GM19035 (cell line): Measurements from ENCODE around the gene UBQLN4.
A peak's percentile ranks its signal among the peaks of the same experiment; 100 is the strongest.
"Not testable (repeated sequence)": the region's sequence is repeated elsewhere in the genome, so short reads cannot be mapped to it uniquely, and the experiment has no call there.

Experiments used
- ATAC-seq: cut with Tn5 transposase; IDR thresholded peaks from one replicate; pipeline ENCODE4 v1.9.1; 2021; ENCODE audit not compliant: unreplicated experiment

The UBQLN4 gene

DNA sequence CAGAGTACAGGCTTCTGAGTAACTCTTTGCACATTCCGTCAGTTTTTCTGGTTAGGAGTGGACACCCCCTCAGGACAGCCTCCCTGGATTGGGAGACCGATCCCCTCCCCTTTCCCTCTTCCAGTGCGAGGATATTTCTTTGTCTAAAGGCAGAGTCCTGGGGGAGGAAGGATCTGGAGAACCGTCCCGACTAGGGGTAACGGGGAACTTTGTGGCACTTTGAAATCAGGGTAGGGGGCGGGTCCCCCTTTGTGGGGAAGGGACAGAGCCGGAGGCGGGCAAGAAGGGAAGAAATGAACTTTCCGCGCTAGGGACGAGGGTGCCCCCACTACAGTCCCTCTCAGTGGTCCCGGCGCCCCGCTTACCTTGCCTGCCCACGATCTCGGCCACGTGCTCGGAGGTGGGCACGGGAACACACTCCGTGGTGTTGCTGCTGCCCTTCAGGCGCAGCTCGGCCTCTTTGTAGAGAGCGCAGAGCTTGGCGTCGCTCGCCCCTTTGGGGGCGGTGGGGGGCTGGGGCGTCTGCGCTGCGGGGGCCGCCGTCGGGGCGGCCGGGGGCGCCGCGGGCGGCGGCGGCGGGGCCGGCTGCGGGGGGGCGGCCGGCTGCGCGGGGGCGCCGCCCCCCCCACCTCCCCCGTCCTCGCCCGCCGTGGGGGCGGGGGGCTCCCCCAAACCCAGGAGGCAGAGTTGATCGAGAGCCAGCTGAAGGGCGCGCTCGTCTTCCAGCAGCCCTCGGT is 27.8 kb upstream of the UBQLN4 start:
- ATAC-seq, result no peak

DNA sequence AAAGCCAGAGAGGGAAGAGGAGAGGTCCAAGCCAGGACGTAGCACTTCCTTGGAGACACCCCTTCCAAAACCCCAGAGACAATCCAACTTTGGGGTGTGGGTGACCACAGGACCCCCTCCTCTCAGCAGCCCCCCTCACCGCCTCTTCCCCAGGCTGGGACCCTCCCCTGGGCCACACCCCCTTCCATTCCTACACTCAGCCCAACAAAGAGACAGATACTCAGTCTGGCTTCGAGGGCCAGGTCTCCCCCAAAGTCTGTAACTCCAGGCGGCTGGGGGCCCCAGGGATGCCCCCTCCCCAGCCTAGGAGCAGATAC is 27.2 kb upstream of the UBQLN4 start:
- no peak for ATAC-seq

DNA sequence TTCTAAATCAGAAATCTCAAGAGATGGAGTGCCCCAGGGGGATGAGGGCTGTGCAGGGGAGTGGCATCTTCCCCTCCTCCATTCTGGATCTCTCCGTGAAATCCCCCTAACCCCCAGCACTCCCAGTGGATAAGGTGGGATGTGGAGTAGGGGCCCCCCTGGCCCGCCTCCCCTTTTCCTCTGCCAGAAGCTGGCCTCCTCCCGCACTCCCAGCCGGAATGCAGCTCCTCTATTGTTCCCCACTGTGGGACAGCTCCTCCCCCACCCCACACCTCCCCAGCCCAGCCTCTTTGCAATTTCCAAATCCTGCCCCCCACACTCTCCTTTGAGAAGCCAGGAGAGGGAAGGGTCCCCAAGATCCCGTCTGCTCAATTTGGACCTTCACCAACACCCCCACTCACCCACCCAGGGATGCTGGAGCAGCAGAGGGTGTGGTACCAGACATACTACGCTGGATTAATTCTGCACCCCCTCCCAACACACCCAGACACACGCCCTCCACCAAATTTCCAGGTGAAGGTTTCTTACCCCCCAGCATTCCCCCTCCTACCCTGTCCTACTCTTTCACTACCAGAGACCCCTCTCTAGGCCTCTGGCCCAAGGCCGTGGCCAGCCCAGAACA is 26.8 kb upstream of the UBQLN4 start:
- no peak for ATAC-seq

DNA sequence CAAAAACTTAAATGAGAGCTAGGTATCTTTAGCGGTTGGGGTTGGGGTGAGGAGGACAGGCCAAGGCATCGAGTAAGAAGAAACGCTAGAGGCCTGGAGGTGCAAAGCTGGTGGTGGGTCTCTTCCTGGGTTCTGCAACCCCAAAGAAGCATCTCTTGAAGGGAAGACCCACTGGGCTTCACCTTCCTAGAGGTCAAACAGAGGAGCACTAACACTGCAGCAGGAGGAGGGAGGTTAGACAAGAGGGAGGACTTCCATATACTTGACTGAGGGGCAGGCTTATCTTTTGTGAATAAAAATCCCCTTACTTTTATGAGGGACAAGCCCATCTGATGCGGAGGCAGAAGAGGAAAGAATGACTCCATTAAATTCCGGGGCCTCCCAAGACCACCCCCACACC is 26.2 kb upstream of the UBQLN4 start:
- no peak for ATAC-seq

DNA sequence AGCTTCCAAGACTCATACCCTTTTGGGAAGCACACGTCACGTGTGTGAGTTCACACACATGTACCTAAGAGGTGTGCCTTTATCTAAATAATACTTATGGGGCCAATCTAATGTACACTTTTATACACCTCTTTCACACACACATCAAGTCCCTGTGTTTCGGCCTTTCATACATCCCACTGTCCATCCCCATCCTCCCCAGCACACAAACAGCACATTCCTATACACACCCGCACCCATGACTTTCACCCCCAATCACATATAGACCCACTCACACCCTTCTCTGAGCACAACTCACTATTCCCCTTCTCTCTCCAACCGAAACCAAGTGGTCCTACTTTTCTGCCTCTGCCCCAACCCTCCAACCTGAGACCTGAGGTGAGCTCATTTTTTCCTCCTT is 25.1 kb upstream of the UBQLN4 start:
- ATAC-seq, result no peak

DNA sequence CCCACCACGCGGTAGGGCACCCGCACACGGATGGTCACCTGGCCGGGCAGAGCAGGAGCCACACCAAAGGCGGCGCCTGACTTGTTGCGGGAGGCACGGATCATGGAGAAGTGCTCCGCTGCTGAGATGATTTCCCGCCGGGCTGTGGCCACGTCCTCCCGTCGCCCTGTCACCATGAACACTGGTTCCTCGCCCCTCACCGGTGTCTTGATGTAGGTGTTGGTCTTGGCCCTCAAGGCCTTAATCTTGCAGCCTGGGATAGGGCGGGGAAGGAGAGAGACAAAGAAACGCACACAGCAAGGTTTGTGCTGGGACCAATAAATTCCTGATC is 23.8 kb upstream of the UBQLN4 start:
- ATAC-seq, result no peak

DNA sequence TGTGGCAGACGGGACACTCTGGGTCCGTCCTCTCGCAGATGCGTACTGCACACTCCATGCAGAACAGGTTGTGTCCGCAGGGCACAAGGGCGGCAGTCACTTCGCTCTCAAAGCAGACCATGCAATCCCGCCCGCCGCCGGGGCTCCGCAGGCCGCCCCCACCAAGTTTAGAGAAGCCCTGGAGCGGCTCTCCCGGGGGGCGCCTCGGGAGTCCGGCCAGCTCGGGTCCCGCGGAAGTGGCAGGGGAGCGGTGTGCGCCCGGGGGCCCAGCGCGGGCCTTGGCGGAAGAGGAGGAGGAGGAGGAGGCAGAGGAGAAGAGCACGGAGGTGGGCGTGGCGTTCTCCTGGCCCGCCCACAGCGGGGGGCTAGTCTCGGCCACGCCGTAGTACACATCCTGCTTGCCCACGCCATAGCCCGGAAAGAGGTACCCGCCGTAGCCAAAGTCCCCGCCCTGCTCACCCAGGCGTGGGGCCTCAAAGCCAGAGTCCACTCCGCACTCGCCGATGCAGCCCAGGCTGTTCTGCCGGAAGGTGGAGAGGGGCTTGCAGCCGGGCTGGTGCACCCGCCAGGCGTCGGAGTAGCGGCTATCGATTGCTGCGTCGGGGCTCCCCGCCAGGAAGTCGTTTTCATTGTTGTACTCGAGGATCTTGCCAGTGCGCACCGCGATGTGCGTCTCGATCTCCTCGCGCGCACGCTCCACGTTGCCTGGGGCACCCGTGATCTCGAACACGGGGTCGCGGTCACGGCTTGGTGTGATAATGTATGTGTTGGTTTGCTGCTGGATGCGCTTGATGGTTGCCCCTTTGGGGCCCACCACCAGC is 23.2 kb upstream of the UBQLN4 start:
- peak; percentile 71 for ATAC-seq

DNA sequence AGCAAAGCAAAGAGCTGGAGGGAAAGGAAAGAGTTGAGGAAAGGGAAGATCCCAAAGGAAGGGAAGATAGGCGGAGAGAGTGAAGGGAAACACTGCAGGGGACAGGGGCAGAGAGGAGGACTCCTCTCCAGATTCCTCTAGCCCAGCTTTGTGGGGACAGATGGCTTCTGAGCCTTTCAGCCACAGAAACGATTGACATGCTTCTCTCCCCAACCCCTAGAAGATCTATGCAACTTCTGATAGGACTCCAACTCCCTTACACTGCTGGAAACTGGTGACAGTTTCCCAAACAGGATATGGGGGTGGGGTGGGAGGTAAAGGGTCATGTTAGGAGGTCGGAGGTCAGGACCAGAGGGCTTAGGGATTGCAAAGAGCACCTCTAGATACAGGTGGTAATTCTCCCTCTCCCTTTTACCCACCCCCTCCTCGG is 22.2 kb upstream of the UBQLN4 start:
- ATAC-seq, result no peak

DNA sequence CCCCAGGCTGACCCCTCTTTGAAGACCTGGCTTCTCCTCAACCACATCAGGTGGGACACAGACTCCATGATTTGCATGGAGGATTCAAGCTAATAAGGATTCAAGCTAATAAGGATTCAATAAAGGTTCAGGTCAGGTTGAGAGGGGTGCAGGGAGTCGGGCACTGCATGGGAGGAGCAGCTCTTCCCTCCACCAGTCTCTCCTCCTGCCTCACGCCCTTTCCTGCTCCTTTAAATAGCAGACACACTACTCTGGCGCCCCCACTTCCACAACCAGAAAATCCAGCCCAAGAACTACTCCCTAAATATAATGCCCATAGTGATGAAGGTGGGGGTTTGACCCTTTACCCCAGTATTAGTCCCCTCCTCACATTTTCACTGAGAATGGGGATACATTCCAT is 21.6 kb upstream of the UBQLN4 start:
- ATAC-seq, result no peak

DNA sequence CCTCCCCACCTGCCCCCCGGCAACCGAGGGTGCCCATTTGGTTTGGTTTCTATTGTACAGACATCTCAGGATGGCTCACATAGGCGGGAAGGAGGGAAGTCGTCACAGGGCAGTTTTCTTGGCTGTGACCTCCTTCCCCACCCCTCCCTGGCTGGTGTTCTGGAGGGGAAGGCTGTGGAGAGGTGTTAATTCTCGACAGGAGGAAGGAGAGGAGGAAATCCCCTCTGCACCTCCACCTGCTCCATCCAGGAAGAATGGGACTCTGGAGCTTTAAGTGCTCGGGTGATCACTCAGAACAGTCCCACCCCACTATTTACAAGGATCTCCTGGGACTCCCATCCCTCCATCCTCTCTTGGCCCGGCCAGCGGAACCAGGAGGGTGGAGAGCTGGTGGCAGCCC is 21.1 kb upstream of the UBQLN4 start:
- ATAC-seq, result no peak

DNA sequence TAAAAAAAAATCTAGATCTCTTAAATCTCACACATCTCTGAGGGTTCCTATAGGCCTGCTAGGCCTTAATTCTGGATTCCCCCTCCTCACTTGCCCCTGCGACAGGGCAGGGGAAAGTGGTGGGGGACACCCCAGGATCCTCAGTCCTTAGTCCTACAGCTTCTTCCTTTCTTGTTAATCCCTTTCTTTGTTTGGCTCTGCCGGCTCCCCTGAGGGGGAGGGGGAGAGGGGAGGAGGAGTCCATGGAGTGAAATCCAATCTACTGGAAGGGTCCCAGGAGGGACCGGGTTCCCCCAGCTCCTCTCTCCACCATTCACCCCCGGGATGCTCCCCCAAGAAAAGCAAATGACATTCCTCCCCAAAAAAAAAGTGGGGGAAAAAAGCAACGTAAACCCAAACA is 20.1 kb upstream of the UBQLN4 start:
- ATAC-seq, result no peak

DNA sequence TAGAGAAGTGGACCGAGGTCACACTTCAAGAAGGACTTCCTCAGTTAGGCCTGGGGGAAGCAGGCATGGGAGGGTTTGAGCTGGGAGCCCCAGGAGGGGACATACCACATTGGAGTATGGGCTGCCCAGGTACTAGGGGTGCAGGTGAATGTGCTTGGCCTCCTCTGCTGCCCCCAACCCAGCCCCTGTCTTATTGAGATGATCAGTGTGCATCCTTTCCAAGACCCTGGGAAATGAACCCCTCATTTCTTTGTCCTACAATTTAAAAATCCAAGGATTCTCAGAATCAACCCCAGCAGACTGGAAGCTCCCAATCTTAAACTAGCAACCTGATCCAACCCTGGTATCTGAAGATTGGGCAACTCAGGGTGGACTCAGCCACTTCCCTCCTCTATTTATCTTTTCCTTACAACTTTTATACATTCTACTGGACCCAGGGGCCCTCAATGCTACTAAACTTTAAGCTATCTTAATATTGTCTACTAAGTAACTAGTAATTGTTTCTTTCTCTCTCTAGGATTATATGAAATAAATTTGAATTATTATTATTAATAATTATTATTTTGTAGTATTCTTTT is 19.6 kb upstream of the UBQLN4 start:
- ATAC-seq, result no peak

DNA sequence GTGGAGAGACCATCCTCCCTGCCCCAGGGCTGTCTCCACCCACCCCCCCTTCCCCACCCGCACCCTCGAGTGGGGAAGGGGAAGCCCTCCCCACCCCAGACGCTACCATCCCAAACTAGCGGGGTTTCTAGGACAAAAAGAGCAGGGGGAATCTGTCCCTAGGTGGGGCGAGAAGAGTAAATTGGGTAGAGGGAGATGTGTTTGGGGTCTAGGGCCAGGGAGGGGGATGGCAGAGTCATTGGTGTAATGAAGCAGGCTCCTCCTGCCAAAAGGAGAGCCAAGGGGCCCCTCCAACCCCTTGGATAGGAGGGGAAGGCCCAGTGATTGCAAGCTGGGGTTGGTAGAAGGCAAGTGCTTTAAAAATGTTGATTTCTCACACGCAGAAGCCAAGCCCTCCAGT is 18.7 kb upstream of the UBQLN4 start:
- no peak for ATAC-seq

DNA sequence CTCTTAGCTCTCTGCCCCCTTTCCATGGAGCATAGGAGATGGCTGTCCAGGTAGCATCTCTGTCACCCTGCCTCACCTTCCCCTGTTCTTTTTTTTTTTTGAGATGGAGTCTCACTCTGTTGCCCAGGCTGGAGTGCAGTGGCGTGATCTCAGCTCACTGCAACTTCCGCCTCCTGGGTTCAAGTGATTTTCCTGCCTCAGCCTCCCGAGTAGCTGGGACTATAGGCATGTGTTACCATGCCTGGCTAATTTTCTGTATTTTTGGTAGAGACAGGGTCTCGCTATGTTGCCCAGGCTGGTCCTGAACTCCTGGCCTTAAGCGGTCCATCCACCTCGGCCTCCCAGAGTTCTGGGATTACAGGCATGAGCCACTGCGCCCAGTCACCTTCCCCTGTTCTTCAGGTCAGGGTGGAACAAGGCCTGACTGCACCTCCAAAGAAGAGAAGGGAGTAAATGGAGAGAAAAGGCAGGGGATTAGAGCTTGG is 17.8 kb upstream of the UBQLN4 start:
- not testable (repeated sequence) for ATAC-seq

DNA sequence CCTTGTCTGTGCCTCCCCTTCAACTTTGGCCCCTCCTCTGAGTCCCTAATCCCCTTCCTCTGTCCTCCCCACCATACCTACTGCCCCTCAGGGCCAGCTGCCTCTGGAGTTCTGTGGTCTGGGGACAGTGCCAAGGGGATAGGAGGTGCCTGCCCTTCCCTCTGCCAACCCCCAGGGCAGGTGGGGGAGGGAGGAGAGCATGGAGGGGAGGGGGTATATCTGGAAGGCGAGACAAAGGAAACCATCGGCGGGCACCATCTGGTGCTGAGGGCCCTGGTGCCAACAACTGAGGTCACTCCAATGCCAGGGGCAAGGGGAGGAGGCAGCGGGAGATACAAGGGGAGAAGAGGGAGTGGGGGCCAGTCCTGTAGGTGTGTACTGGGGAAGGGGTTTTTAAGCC is 16.9 kb upstream of the UBQLN4 start:
- no peak for ATAC-seq

DNA sequence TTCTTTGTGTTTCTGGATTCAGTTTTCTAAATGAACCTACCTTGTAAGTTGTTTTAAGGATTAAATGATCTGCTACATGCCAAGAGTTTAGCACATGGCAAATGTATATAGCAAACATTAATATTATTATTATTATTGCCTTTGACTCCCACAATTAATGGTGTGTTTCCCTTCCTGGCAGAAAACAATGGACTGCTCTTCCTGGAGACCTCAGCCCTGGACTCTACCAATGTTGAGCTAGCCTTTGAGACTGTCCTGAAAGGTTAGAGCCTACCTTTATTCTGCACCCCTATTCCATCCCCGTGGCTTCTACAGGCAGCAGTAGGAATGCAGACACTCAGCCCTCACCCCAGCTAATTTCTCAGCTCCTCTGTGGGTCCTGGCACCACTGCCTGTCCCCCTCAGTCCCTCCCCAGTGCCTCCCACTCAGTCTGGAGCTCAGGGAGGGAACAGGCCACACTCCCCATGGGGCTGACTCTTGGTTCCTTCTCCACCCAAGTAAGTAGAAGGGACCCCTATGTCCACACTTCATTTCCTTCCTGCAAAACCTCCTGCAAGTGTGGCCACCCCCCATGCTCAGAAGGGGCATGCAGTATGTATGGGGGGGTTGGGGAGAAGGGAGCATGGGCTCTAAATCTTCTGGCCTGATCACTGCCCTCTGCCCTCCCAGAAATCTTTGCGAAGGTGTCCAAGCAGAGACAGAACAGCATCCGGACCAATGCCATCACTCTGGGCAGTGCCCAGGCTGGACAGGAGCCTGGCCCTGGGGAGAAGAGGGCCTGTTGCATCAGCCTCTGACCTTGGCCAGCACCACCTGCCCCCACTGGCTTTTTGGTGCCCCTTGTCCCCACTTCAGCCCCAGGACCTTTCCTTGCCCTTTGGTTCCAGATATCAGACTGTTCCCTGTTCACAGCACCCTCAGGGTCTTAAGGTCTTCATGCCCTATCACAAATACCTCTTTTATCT is 16.2 kb upstream of the UBQLN4 start:
- ATAC-seq, result no peak

DNA sequence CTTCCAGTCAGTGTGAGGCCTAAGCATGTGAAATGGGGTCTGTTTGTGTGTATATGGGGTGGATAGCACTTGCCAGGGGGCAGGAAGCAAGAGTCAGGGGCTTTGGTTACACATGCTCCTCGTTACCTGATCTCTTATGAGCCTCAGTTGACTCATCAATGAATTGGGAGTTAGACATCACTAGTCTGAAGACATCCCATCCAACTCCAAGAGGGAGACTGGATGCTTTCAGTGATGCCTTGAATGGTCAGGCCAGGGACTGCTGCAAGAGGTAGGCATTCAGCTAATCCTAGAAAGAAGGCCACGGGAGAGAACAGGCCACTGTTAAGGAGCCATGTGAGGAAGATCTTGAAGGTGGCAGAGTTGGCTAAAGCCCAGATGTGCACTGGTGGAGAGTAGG is 13.7 kb upstream of the UBQLN4 start:
- ATAC-seq, result no peak

DNA sequence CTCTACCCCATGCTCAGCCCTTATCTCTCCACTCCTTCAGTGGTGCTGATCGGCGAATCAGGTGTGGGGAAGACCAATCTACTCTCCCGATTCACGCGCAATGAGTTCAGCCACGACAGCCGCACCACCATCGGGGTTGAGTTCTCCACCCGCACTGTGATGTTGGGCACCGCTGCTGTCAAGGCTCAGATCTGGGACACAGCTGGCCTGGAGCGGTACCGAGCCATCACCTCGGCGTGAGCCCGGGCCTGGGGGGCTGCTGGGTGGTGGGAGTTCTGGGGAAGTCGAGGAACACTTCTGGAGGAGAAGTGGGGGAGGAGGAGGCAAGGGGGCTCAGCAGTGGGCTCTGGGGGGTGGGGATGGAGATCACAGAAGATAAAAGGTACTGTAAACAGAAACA is 12.3 kb upstream of the UBQLN4 start:
- no peak for ATAC-seq

DNA sequence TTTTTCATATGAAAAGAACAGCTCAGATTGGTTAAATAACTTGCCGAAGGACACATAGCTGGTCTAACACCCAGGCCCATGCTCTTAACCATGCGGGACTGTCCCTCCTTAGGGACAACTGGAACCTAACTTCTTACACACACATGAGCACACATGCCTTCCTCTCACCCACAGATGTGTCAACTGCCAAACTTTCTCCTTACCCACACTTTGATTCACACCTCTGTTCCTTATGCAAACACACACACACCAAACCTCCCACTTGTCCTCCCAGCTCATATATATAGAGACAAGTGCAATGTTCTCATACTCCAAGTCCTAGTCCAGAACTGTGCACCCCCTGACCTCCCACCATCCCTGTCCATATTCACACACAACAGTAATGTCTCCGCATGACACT is 11.6 kb upstream of the UBQLN4 start:
- ATAC-seq, result no peak

DNA sequence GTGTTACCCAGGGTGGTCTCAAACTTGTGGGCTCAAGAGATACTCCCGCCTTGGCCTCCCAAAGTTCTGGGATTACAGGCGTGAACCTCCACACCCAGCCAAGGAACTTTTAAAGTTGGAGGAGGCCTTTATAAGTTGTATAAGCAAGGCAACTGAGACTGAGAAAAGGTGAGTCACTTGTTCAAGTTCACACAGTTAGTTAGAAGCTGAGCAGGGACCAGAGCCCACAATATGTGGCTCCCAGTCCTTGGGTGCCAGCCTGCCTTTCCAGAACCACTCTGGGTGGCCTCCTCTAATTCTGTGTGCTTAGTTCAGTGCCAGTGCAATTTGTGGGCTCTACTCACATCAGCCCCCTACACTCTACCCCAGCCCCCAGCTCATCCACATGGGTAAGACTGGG is 11.0 kb upstream of the UBQLN4 start:
- no peak for ATAC-seq

DNA sequence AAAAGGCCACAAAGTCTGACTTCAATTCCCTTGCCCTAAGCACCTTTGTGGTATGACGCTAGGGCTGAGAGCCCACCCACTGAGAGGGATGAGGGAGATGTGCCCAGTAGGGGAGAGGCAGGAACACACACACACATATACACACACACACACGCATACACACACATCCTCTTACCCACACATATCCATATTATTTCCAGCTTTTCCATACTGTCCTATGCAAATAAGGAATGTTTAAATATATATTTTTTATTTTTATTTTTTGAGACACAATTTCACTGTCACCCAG is 10.3 kb upstream of the UBQLN4 start:
- no peak for ATAC-seq
